NCI-H748 (cell line): Measurements from ENCODE around the gene CYP4F3.
"Not testable (repeated sequence)": the region's sequence is repeated elsewhere in the genome, so short reads cannot be mapped to it uniquely, and the experiment has no call there.

Experiments used
- DNase-seq: peaks from one replicate; lab custom pipeline; 2025; ENCODE audit not compliant: unreplicated experiment; lab: John Stamatoyannopoulos, UW

Gene CYP4F3

DNA sequence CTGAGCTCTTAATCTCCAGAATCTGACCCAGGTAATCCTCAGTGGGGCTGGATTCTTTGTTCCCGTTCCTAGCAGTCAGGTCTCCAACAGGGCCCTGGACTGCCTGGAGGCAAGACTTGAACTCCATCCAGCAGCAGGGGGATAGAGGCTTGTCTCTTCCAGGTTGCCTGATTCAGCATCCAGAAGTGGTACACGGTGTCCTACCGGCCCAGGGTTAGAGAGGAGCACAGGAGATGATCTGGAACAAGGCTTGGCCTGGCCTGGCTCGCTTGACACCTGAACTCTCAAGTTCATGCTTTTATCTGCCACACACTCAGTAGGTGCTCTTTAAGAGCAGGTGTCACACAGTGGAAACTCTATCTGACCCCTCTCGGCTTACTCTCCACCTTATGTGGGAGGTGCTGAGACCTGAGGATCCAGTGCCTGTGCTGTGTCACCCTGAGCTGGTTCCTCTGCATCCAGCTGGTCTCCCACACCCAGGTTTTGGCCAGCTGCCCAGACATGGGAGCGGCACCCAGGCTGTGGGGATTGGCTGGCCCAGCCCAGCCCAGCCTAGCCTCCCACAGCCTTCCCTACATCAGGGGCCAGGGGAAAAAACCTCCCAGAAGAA, at the start of gene CYP4F3:
TSS of gene CYP4F3 (plus strand) at position 604 of the 610 bp plus-strand sequence. CDS start 519 bp downstream, outside the sequence.
- peak; percentile 35 for DNase-seq

DNA sequence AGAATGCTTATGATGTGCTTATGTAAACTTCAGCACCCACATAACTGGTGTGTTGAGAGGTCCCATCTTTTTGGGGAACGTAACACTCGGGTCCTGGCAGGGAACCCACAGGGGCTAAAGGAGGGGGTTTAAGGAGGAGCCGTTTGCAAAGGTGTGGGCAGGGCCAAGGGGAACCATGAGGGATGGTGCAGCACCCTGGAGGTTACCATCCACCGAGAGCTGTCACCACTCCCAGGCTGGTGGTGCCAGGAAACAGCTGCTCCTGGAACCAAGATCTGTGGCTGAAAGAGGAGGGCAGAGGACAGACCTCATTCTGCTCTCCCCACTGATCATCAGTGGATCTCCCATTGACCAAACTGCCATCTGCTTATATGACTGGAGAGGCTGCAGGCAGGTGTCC, 48.9 kb upstream of the CYP4F3 start:
- DNase-seq: no peak

- DNase-seq: not testable (repeated sequence)
Observed at GRCh38 chr19:15592506-15592905, 48.2 kb upstream of the CYP4F3 start.

GRCh38 chr19:15593766-15594165, 46.9 kb upstream of the CYP4F3 start:
- DNase-seq: not testable (repeated sequence)

DNA sequence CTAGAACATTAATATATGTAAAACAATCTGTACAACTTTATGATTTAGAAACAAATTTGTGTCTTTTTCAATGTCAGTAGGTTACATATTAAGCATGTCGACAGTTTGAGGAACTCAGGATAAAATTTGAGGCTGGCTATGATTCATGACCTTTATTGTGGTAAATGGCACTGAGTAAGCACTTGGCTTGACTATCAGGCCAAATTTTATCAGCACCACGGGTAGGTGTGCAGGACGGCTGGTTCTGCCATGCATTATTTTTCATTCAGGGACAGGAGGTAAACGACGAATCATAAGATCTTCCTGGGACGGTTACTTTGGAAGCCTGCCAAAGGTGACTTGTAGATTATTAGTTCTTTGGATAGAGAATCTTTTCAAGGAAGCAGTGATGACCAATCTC, 45.6 kb upstream of the CYP4F3 start:
- no peak for DNase-seq

- not testable (repeated sequence) for DNase-seq
Observed at GRCh38 chr19:15607978-15608925, 32.4 kb upstream of the CYP4F3 start.

- no peak for DNase-seq
Observed at GRCh38 chr19:15609261-15609660, 31.4 kb upstream of the CYP4F3 start.

- DNase-seq: no peak
Observed at GRCh38 chr19:15612342-15612741, 28.4 kb upstream of the CYP4F3 start.

- no peak for DNase-seq
Observed at GRCh38 chr19:15613338-15613737, 27.4 kb upstream of the CYP4F3 start.

- no peak for DNase-seq
Observed at GRCh38 chr19:15614507-15615379, 26.0 kb upstream of the CYP4F3 start, which contains the start of gene CYP4F8. Gene CYP4F8, plus strand, starts transcription at chr19:15615218. Its CDS starts 399 bp downstream, at chr19:15615617.

GRCh38 chr19:15615526-15615925, 25.2 kb upstream of the CYP4F3 start:
- no peak for DNase-seq

GRCh38 chr19:15616183-15616582, 24.5 kb upstream of the CYP4F3 start:
- DNase-seq: no peak

DNA sequence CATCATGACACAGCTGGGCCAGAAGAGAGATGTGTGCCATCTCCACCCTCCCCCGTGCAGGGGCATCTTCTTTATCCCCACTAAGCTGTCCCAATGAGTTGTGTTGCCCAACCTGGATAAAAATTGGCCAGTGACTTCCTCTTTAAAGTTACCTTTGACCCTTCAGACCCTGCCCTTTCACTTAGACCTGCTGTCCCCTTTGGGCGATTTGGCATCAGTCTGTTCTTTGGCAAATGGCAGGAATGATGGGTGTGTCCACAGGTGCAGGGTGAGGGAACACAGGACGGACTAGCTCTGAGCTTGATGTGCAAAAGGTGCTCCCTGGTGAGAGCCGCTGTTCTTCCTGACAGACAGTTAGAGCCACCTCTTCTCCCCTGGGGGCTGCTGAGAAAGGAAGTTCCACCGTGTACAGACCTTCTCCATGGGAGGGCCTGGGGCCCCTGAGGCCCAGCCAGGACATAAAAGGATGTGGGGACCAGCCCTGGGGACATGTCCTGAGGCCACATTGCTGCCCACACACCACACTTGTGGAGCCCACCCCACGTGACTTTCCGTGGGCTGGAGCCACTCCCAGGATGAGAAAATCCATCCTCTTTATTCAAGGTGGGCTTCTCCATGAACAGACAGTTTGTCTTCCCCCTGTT, 23.9 kb upstream of the CYP4F3 start:
- DNase-seq: no peak

DNA sequence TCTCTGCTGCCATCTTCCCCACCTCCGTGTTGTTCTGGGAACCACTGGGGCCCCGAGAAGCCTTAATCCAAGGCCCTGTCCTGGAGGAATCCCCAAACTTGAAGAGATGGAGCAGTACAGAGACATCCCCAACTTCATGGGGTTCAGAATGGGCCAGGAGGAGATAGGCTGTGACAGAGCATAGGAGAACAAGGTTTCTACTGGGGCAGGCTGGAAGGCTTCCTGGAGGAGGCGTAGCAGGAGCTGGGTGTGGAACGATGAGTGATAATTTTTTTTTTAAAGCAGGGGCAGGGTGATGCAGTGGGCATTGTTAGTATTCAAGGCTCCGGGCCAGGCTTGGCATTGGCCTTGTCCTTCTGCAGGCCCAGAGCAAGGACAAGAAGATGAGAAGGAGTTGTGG, 22.4 kb upstream of the CYP4F3 start:
- no peak for DNase-seq

GRCh38 chr19:15621801-15622200, 18.9 kb upstream of the CYP4F3 start:
- no peak for DNase-seq

GRCh38 chr19:15622991-15623390, 17.7 kb upstream of the CYP4F3 start:
- no peak for DNase-seq

DNA sequence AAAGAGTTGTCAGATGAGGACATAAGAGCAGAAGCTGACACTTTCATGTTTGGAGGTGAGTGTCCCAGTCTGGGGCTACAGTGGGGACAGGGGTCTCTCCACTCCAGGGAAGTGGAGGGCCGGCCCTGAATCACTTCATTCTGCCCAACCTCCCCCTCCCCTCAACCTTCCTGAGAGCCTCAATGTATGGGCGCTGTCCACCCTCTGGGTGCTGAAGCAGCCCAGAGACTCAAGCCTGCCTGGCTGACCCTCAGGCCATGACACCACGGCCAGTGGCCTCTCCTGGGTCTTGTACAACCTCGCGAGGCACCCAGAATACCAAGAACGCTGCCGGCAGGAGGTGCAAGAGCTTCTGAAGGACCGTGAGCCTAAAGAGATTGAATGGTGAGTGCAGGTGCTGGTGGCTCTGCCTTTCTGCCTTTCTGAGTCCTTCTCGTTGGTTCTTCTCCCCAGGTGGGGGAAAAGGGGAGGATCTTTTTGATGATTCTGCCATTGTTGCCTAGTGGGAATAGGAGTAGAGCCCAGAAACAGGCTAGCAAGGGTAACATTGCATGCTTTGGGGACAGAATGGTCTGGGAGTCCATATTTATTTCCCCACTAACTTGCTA, 16.9 kb upstream of the CYP4F3 start:
- no peak for DNase-seq

GRCh38 chr19:15628236-15629002, 12.3 kb upstream of the CYP4F3 start:
- no peak for DNase-seq
